GM18861 (cell line): ENCODE data around the gene COL5A1.

Experiments
- ATAC-seq: cut with Tn5 transposase; IDR thresholded peaks from one replicate; pipeline ENCODE4 v1.9.1; 2021; ENCODE audit not compliant: unreplicated experiment

Gene COL5A1

GRCh38 chr9:134641173-134641989 lies at the start of gene COL5A1:
Gene COL5A1 (plus strand): TSS chr9:134641803. CDS start chr9:134642188, 385 bp downstream.
- no peak for ATAC-seq

GRCh38 chr9:134592018-134592818 lies 49.4 kb upstream of the COL5A1 start:
- ATAC-seq = no peak

- no peak for ATAC-seq
These were observed 48.8 kb upstream of the COL5A1 start for GRCh38 chr9:134592819-134593200.

GRCh38 chr9:134593286-134594077 lies 48.1 kb upstream of the COL5A1 start:
- no peak for ATAC-seq

- no peak for ATAC-seq
These were observed 47.3 kb upstream of the COL5A1 start for GRCh38 chr9:134594078-134594941.

- no peak for ATAC-seq
These were observed 46.6 kb upstream of the COL5A1 start for GRCh38 chr9:134595014-134595413.

- no peak for ATAC-seq
These were observed 44.3 kb upstream of the COL5A1 start for GRCh38 chr9:134597041-134597913.

GRCh38 chr9:134597957-134598883 lies 43.4 kb upstream of the COL5A1 start:
- no peak for ATAC-seq

- no peak for ATAC-seq
These were observed 42.7 kb upstream of the COL5A1 start for GRCh38 chr9:134598884-134599245.

GRCh38 chr9:134600371-134600770 lies 41.2 kb upstream of the COL5A1 start:
- no peak for ATAC-seq

GRCh38 chr9:134600836-134601638 lies 40.6 kb upstream of the COL5A1 start:
- no peak for ATAC-seq

GRCh38 chr9:134601764-134602163 lies 39.8 kb upstream of the COL5A1 start:
- ATAC-seq = no peak

GRCh38 chr9:134602547-134603362 lies 38.8 kb upstream of the COL5A1 start:
- ATAC-seq = no peak

- no peak for ATAC-seq
These were observed 36.8 kb upstream of the COL5A1 start for GRCh38 chr9:134604834-134605233.

GRCh38 chr9:134605351-134605965 lies 36.1 kb upstream of the COL5A1 start:
- ATAC-seq = no peak

- ATAC-seq = no peak
These were observed 35.6 kb upstream of the COL5A1 start for GRCh38 chr9:134605966-134606357.
